K562 (cell line): ENCODE results near the gene USH2A. TPM values are rescaled to one million over a fixed set of nuclear protein-coding genes. Genes with fewer than 3 reads are reported as not detected.

ENCODE experiments used
- ATAC-seq: fragments of 200-7000 bp; cut with Tn5 transposase; 3 replicates; pipeline ENCODE4 v1.9.1; 2020; ENCODE audit warnings: moderate library complexity
- BruUV-seq: library from RNA; stranded (reverse); fragments of 400-500 nt; replicated peaks from 2 replicates; lab custom pipeline; 2021; lab: Mats Ljungman, UMichigan
- CTCF ChIA-PET: fragments of 300-600 bp; formaldehyde crosslinking; extraction: SDS; loops from one replicate; lab custom pipeline; 2021; ENCODE audit warnings: low intra/inter-chr PET ratio; lab: Yijun Ruan, JAX
- POLR2A ChIA-PET: fragments of 300-600, 350-650 bp; sonication (Branson Sonifier 250); formaldehyde crosslinking; extraction: SDS; loops from one replicate; lab custom pipeline; 2021; ENCODE audit warnings: antibody characterized with exemption, inconsistent platforms; lab: Yijun Ruan, JAX
- DNase-seq, 4 experiments: peaks; one replicate each; pipeline versions ENCODE4 v3.0.0 to v3.0.0-alpha.2; 2011 to 2018; ENCODE audit warnings: low spot score in 3 of 4, mixed read lengths in 3 of 4; ENCODE audit errors: extremely low read depth in 1 of 4
- FAIRE-seq: peaks from 2 replicates; lab custom pipeline; 2011; peaks lifted over from hg19 to GRCh38; lab: Jason Lieb, UNC
- H2AFZ ChIP-seq: 2 replicates; pipeline ENCODE4 v1.6.0; 2011; ENCODE audit warnings: low read depth, low read length, control low read depth, inconsistent platforms
- H3K27ac ChIP-seq: fragments of 200-600 bp; 3 replicates; pipeline ENCODE4 v1.8.0; 2011; ENCODE audit warnings: low read depth, mild to moderate bottlenecking, control low read depth, inconsistent platforms, low read length, moderate library complexity, mixed read lengths; ENCODE audit errors: extremely low read depth
- H3K27me3 ChIP-seq, 2 experiments: fragments of 300-600 bp in 1 of 2; 2 replicates in 1 of 2; 3 replicates in 1 of 2; pipeline versions ENCODE4 v1.6.0 to v1.8.0; 2011; ENCODE audit warnings: inconsistent platforms in 2 of 2, low read length in 2 of 2, mild to moderate bottlenecking in 1 of 2, mixed read lengths in 1 of 2, moderate library complexity in 1 of 2; ENCODE audit not compliant: control insufficient read depth in 2 of 2, insufficient read depth in 2 of 2
- H3K36me3 ChIP-seq: fragments of 300-600 bp; 3 replicates; pipeline ENCODE4 v1.8.0; 2011; ENCODE audit warnings: mild to moderate bottlenecking, low read length, inconsistent platforms; ENCODE audit not compliant: control insufficient read depth, insufficient read depth
- H3K4me1 ChIP-seq, 2 experiments: fragments of 200-600 bp in 1 of 2; replicated peaks in 1 of 2; 2 replicates in 1 of 2; 3 replicates in 1 of 2; pipeline versions ENCODE4 v1.5.1 to v1.8.0; 2011; ENCODE audit warnings: inconsistent platforms in 2 of 2, low read length in 2 of 2, mild to moderate bottlenecking in 1 of 2, mixed read lengths in 1 of 2, moderate library complexity in 1 of 2; ENCODE audit not compliant: control insufficient read depth in 2 of 2, insufficient read depth in 2 of 2
- H3K4me2 ChIP-seq: 2 replicates; pipeline ENCODE4 v1.6.1; 2011; ENCODE audit warnings: low read length, control low read depth, inconsistent platforms, mixed read lengths; ENCODE audit not compliant: insufficient read depth
- H3K4me3 ChIP-seq: fragments of 200-600 bp; sonication (generic), shearing (Covaris generic); 2 replicates; pipeline ENCODE4 v1.5.1; 2016; ENCODE audit warnings: control low read depth, inconsistent platforms
- H3K79me2 ChIP-seq: fragments of 200-600 bp; 3 replicates; pipeline ENCODE4 v1.8.0; 2011; ENCODE audit warnings: low read length, inconsistent platforms; ENCODE audit not compliant: control insufficient read depth, insufficient read depth
- H3K9ac ChIP-seq, 2 experiments: 2 replicates each; pipeline versions ENCODE4 v1.6.0 to v1.6.1; 2011; ENCODE audit warnings: low read depth in 2 of 2, low read length in 2 of 2, control low read depth in 1 of 2, inconsistent platforms in 1 of 2, mild to moderate bottlenecking in 1 of 2, mixed read lengths in 1 of 2; ENCODE audit not compliant: insufficient read depth in 1 of 2
- H3K9me1 ChIP-seq: one replicate; pipeline ENCODE4 v1.6.0; 2011; ENCODE audit warnings: inconsistent platforms, mild to moderate bottlenecking, low read length, moderate library complexity; ENCODE audit not compliant: control insufficient read depth, insufficient read depth
- H3K9me3 ChIP-seq: replicated peaks from 2 replicates; pipeline ENCODE4 v1.5.1; 2011; ENCODE audit warnings: low read depth, low read length, inconsistent platforms; ENCODE audit not compliant: control insufficient read depth, insufficient read depth
- H4K20me1 ChIP-seq: replicated peaks from 2 replicates; pipeline ENCODE4 v1.6.1; 2011; ENCODE audit warnings: low read length, inconsistent platforms, mixed read lengths; ENCODE audit not compliant: control insufficient read depth, insufficient read depth
- ATF1 ChIP-seq, 2 experiments: fragments of 450-650 bp in 1 of 2; IDR thresholded peaks; 2 replicates each; pipeline ENCODE4 v1.6.1; 2016; ENCODE audit warnings: missing compliant biosample characterization in 1 of 2, missing genetic modification characterization in 1 of 2
- ZNF274 ChIP-seq: IDR thresholded peaks from 2 replicates; pipeline ENCODE4 v1.6.1; 2011; ENCODE audit warnings: low read depth, mild to moderate bottlenecking, low read length, moderate library complexity, borderline replicate concordance
- WGBS: fragments of 100-300 bp; shearing (Covaris generic); methylation state at CpG from one replicate; pipeline ENCODE4 v1.1.6; 2016; ENCODE audit warnings: low coverage, mixed read lengths; ENCODE audit not compliant: insufficient coverage; ENCODE audit errors: missing lambda C conversion rate; 5-methylcytosine and 5-hydroxymethylcytosine counted together
- in situ Hi-C: fragments of 300-500 bp; cut with MboI; formaldehyde crosslinking; loops from 4 replicates; pipeline ENCODE4 v1.15.0; 2018; ENCODE audit warnings: inconsistent platforms, mixed read lengths
- intact Hi-C: fragments of 100-400 bp; cut with micrococcal nuclease; formaldehyde crosslinking; loops from 2 replicates; pipeline ENCODE4 v1.14.2; 2022
- polyA plus RNA-seq, 8 experiments: library from polyadenylated mRNA; depleted of rRNA in 4 of 8; stranded (reverse) in 5 of 8; unstranded in 3 of 8; fragments of >200 nt; fragmentation: Nextera tagmentation in 2 of 8; fragmentation: Illumina TruSeq in 1 of 8; extraction: Ambion mirVana in 2 of 8; extraction: Trizol in 1 of 8; gene quantifications; 2 replicates each; pipeline versions ENCODE4 v1.2.1 to v1.2.3, GENCODE V29; 2011 to 2014; ENCODE audit warnings: inconsistent platforms in 1 of 8, missing spikeins in 1 of 8
- total RNA-seq, 7 experiments: library from RNA; depleted of rRNA in 6 of 7; stranded (reverse); fragments of >200 nt in 6 of 7; fragmentation: Illumina TruSeq in 2 of 7; extraction: Trizol in 2 of 7; gene quantifications; 2 replicates each; pipeline versions ENCODE4 v1.2.1 to v1.2.3, GENCODE V29; 2011 to 2021; ENCODE audit warnings: low replicate concordance in 1 of 7
- TF ChIP-seq, protein P1 (sequence below), 2 experiments: fragments of 450-650 bp; formaldehyde crosslinking in 1 of 2; IDR thresholded peaks; 2 replicates each; pipeline versions ENCODE4 v1.4.0 to v1.6.1; 2014 to 2020; ENCODE audit warnings: mild to moderate bottlenecking in 2 of 2, borderline replicate concordance in 1 of 2, low read depth in 1 of 2
- TF ChIP-seq, protein P2 (sequence below): fragments of 450-650 bp; conservative IDR thresholded peaks from 2 replicates; pipeline ENCODE4 v1.6.1; 2016; ENCODE audit warnings: missing genetic modification characterization, low read depth, mild to moderate bottlenecking, control low read depth, missing compliant biosample characterization
- TF ChIP-seq, protein P3 (sequence below): sonication (generic); formaldehyde crosslinking; IDR thresholded peaks from 2 replicates; pipeline ENCODE4 v1.8.0; 2022; ENCODE audit warnings: mild to moderate bottlenecking, missing genetic modification reagents, borderline replicate concordance

USH2A gene
- total and polyA plus RNA-seq, 9 of the 15 experiments (the other 6 are each of a cell fraction or from before 2014, with no cell fraction given) = under 0.01 TPM; not detected in 7

DNA sequence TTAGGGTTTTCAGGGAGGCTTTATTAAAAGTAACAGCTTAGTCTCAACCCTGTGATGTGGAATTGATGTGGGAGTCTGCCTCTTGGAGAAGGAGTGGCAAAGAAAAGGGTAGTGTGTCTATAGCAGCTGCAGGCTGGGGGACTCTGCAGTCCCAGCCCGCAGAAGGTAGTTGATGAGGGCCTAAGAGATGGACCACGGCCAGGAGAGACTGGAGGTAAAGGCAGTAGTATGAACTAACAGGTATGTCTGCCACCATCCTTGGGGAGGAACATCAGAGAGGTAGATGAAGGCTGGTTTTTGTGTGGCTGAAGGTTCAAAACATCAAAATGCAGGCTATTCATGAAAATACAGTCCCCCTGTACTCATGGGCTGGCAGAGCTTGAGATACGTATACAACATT, 744.0 kb downstream of the USH2A start (continued):
- TF ChIP-seq, protein P1, sequence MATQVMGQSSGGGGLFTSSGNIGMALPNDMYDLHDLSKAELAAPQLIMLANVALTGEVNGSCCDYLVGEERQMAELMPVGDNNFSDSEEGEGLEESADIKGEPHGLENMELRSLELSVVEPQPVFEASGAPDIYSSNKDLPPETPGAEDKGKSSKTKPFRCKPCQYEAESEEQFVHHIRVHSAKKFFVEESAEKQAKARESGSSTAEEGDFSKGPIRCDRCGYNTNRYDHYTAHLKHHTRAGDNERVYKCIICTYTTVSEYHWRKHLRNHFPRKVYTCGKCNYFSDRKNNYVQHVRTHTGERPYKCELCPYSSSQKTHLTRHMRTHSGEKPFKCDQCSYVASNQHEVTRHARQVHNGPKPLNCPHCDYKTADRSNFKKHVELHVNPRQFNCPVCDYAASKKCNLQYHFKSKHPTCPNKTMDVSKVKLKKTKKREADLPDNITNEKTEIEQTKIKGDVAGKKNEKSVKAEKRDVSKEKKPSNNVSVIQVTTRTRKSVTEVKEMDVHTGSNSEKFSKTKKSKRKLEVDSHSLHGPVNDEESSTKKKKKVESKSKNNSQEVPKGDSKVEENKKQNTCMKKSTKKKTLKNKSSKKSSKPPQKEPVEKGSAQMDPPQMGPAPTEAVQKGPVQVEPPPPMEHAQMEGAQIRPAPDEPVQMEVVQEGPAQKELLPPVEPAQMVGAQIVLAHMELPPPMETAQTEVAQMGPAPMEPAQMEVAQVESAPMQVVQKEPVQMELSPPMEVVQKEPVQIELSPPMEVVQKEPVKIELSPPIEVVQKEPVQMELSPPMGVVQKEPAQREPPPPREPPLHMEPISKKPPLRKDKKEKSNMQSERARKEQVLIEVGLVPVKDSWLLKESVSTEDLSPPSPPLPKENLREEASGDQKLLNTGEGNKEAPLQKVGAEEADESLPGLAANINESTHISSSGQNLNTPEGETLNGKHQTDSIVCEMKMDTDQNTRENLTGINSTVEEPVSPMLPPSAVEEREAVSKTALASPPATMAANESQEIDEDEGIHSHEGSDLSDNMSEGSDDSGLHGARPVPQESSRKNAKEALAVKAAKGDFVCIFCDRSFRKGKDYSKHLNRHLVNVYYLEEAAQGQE (IDR thresholded peaks at IDR 0.05; ENCODE audit: borderline replicate concordance) = no peak
- TF ChIP-seq, protein P1 (CRISPR knock-in tag; IDR thresholded peaks at IDR 0.05; ENCODE audit: low read depth) = no peak
- no peak for TF ChIP-seq ZNF274

DNA sequence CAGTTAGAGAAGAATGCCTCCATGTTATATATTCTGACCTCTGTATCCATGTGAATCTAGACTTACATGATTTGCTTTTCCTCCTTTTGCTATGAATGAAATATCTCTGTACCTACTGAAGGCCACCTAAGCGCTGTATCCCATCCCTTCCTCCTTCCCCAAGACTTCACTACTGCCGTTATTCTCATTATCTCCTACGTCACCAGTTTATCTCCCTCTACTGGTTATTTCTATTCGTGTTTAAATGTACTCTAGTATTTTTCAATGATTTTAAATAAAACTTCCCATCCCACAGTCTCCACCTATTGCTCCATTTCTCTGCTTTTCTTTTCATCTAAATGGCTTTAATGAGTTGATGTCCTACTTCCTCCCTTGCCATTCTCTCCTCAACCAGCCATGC, 746.1 kb downstream of the USH2A start:
- intact Hi-C loops = no loop called here
- FAIRE-seq (no peak), ATAC-seq (no peak), DNase-seq (no peak)
- H2AFZ ChIP-seq = no peak overlapping the region
- H3K36me3 ChIP-seq = no peaks in the 10 kb centered on the region
- no peaks in the 10 kb centered on the region for H3K9me1 ChIP-seq
- BruUV-seq = no TSS peak
- H3K9ac ChIP-seq = no peak overlapping the region
- CTCF ChIA-PET = no interaction called here
- H3K4me2 ChIP-seq = no peak overlapping the region
- 3% methylated on average over 4 of the region's 4 CpGs for WGBS
- H3K4me1 ChIP-seq = no peaks in the 10 kb centered on the region
- no peaks in the 10 kb centered on the region for H4K20me1 ChIP-seq
- no peak overlapping the region for H3K27ac ChIP-seq
- in situ Hi-C loops = no loop called here
- no peak overlapping the region for H3K4me3 ChIP-seq
- TF ChIP-seq, protein P2, sequence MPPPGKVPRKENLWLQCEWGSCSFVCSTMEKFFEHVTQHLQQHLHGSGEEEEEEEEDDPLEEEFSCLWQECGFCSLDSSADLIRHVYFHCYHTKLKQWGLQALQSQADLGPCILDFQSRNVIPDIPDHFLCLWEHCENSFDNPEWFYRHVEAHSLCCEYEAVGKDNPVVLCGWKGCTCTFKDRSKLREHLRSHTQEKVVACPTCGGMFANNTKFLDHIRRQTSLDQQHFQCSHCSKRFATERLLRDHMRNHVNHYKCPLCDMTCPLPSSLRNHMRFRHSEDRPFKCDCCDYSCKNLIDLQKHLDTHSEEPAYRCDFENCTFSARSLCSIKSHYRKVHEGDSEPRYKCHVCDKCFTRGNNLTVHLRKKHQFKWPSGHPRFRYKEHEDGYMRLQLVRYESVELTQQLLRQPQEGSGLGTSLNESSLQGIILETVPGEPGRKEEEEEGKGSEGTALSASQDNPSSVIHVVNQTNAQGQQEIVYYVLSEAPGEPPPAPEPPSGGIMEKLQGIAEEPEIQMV (tag) = no peak
- no peak for TF ChIP-seq ATF1 (CRISPR knock-in tag; IDR thresholded peaks at IDR 0.05)
- TF ChIP-seq ATF1 (tag; IDR thresholded peaks at IDR 0.05) = peak; percentile 23; the same call in 1 of the 2 replicates
- TF ChIP-seq, protein P3, sequence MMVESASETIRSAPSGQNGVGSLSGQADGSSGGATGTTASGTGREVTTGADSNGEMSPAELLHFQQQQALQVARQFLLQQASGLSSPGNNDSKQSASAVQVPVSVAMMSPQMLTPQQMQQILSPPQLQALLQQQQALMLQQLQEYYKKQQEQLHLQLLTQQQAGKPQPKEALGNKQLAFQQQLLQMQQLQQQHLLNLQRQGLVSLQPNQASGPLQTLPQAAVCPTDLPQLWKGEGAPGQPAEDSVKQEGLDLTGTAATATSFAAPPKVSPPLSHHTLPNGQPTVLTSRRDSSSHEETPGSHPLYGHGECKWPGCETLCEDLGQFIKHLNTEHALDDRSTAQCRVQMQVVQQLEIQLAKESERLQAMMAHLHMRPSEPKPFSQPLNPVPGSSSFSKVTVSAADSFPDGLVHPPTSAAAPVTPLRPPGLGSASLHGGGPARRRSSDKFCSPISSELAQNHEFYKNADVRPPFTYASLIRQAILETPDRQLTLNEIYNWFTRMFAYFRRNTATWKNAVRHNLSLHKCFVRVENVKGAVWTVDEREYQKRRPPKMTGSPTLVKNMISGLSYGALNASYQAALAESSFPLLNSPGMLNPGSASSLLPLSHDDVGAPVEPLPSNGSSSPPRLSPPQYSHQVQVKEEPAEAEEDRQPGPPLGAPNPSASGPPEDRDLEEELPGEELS (CRISPR knock-in tag) = no peak
- TF ChIP-seq, all 486 proteins: peak for 1
- POLR2A ChIA-PET = no interaction called here
- no peaks in the 10 kb centered on the region for H3K27me3 ChIP-seq
- H3K9me3 ChIP-seq = no peaks in the 10 kb centered on the region
- no peaks in the 10 kb centered on the region for H3K79me2 ChIP-seq
